Measurements from ENCODE around the gene IGF1R.

The IGF1R gene

DNA sequence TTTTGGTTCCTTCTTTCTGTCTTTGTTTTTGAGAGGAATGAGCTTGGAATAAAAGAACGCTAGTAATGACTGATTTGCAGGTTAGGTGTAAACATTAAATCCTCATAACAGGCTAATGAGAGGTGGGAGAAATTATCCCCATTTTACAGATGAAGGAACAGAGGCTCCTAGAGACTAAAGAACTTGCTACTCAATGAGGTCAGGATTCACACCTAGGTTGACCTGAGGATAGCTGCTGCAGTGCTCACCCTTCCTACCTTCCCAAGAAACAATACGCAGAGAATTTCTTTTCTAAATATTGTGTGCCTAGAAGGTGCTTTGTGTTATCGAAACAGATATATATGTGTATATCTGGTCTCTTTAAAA is 106.3 kb downstream of the IGF1R start:
- DNase-seq (ENCODE audit: low read depth, low spot score): no peak
- peak overlapping the region; percentile 27 for H3K4me3 ChIP-seq (ENCODE audit: low read depth, low read length)
- TF ChIP-seq, protein P1, sequence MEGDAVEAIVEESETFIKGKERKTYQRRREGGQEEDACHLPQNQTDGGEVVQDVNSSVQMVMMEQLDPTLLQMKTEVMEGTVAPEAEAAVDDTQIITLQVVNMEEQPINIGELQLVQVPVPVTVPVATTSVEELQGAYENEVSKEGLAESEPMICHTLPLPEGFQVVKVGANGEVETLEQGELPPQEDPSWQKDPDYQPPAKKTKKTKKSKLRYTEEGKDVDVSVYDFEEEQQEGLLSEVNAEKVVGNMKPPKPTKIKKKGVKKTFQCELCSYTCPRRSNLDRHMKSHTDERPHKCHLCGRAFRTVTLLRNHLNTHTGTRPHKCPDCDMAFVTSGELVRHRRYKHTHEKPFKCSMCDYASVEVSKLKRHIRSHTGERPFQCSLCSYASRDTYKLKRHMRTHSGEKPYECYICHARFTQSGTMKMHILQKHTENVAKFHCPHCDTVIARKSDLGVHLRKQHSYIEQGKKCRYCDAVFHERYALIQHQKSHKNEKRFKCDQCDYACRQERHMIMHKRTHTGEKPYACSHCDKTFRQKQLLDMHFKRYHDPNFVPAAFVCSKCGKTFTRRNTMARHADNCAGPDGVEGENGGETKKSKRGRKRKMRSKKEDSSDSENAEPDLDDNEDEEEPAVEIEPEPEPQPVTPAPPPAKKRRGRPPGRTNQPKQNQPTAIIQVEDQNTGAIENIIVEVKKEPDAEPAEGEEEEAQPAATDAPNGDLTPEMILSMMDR (IDR thresholded peaks at IDR 0.05; ENCODE audit: low read depth, low read length): no peak
- in situ Hi-C loops (cut with HindIII; ENCODE audit: low sequenced_read_pairs): no loop called here

DNA sequence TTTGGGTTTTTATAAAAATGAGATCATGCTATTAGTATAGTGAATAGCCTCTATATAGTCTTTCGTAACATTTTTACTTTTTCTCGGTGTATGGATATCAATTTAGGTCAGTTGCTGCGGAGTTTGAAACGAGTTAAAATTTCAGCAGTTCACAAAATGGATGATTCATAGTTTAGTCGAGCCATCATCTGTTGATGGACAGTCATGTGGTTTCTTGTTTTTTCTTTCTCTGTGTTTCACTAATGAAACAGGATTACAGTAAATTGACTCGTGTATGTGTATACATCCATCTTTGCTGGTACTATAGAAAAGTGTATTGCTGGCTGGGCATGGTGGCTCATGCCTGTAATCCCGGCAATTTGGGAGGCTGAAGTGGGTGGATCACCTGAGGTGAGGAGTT is 106.8 kb downstream of the IGF1R start:
- DNase-seq (ENCODE audit: low read depth, low spot score): no peak
- no peak overlapping the region for H3K4me3 ChIP-seq (ENCODE audit: low read depth, low read length)
- TF ChIP-seq, protein P1 (IDR thresholded peaks at IDR 0.05; ENCODE audit: low read depth, low read length): no peak
- in situ Hi-C loops (cut with HindIII; ENCODE audit: low sequenced_read_pairs): no loop called here

DNA sequence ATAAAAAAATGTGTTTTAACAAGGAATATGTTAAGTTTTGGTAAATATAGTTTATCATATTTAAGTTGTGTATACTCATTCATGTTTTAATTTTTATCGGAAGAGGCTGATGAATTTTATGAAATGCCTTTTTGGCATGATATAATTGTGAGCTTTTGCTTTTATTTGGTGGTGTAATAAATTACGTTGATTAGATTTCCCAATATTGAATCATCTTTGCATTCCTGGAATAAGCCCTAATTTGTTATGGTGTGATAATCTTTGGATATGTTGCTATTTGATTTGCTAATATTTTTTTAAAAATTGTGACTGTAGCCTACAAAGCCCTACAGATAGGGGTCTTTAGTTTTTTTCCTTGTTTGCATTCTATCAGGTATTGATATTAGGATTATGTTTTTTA is 107.4 kb downstream of the IGF1R start:
- TF ChIP-seq, protein P1 (IDR thresholded peaks at IDR 0.05; ENCODE audit: low read depth, low read length): no peak
- H3K4me3 ChIP-seq (ENCODE audit: low read depth, low read length): no peak overlapping the region
- DNase-seq (ENCODE audit: low read depth, low spot score): no peak
- in situ Hi-C loops (cut with HindIII; ENCODE audit: low sequenced_read_pairs): no loop called here

DNA sequence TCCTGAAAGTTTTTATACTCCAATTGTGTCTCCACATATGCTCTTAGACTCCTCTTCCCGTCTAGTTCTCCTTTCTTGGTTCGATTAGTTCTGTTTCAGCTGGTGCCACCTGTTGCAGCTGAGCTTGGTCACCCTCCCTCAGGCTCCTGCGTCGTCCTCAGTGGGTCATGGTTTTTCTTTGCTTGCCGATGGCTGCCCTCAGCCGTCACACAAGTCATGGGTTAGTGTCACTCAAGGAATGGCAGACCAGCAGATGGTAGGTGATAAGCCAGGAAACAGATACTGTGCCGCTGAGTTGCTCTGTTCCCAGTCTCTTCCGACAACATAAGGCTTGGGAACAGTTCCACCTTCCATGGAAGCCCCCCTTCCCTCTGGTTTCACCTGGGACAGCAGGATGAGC is 109.9 kb downstream of the IGF1R start:
- TF ChIP-seq, protein P1 (IDR thresholded peaks at IDR 0.05; ENCODE audit: low read depth, low read length): no peak
- in situ Hi-C loops (cut with HindIII; ENCODE audit: low sequenced_read_pairs): no loop called here
- no peak for DNase-seq (ENCODE audit: low read depth, low spot score)
- no peak overlapping the region for H3K4me3 ChIP-seq (ENCODE audit: low read depth, low read length)

DNA sequence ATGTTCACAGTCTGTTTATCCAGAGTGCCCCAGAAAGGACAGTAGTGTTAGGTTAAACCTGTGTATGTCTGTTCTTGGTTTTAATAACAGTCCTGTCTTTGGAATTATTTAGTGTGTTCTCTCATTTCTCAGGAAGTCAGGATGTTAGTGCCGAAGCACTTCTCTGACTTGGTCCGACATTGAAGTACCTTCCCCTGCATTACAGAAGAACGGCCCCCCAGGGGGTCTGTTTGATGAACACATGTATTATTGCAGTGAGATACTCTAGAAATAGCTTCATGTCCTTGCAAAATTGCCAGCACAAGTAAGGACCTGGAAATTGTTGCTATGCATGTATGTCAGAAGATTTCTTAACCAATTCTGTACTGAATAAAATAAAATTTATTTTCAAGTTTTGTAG is 110.9 kb downstream of the IGF1R start:
- TF ChIP-seq, protein P1 (IDR thresholded peaks at IDR 0.05; ENCODE audit: low read depth, low read length): no peak
- DNase-seq (ENCODE audit: low read depth, low spot score): no peak
- no peak overlapping the region for H3K4me3 ChIP-seq (ENCODE audit: low read depth, low read length)
- in situ Hi-C loops (cut with HindIII; ENCODE audit: low sequenced_read_pairs): no loop called here

DNA sequence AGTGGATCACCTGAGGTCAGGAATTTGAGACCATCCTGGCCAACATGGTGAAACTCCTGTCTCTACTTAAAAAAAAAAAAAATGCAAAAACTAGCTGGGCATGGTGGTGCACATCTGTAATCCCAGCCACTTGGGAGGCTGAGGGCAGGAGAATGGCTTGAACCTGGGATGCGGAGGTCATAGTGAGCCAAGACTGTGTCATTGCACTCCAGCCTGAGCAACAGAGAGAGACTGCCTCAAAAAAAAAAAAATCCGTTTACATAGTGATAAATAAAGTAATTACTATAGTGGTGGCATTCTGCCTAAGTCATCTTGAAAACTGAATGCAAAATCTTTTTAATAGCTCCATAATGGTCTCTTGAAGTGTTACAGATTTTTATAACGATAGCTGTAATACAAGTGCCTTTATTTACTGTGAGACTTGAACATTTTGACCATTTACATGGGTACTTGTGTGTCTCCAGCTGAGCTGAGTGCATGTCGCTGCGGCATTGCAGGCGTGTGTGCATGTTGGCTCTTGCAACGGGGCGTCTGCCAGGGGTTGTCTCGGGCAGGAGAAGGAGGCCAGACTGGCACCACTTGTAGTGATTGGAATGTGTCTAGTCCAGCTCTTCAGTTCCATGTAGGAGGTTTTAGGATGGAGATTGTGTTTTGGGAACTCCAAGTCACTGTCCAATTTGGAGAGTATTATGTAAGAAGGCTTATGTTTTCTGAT is 111.9 kb downstream of the IGF1R start:
- in situ Hi-C loops (cut with HindIII; ENCODE audit: low sequenced_read_pairs): no loop called here
- no peak for DNase-seq (ENCODE audit: low read depth, low spot score)
- TF ChIP-seq, protein P1 (IDR thresholded peaks at IDR 0.05; ENCODE audit: low read depth, low read length): no peak
- H3K4me3 ChIP-seq (ENCODE audit: low read depth, low read length): no peak overlapping the region
